Activated B cell treated with CpG ODN at 0.5 μM for 24 hours (primary cell): Measurements from ENCODE around the gene GDF2. TPM values are rescaled to one million over a fixed set of nuclear protein-coding genes. Genes with fewer than 3 reads are reported as not detected.

ENCODE experiments used
- ATAC-seq: fragments of 200-7000 bp; cut with Tn5 transposase; one replicate; pipeline ENCODE4 v1.10.0; 2021; ENCODE audit warnings: low read depth, mild to moderate bottlenecking, moderate library complexity
- CTCF ChIA-PET: fragments of 350-600 bp; sonication (Branson Sonifier 250); formaldehyde crosslinking; loops from one replicate; lab custom pipeline; 2021; ENCODE audit warnings: antibody characterized with exemption; lab: Charles Lee
- POLR2A ChIA-PET: fragments of 350-600 bp; sonication (Branson Sonifier 250); formaldehyde crosslinking; loops from one replicate; lab custom pipeline; 2021; ENCODE audit warnings: antibody characterized with exemption; lab: Charles Lee
- DNase-seq: peaks from one replicate; pipeline ENCODE4 v3.0.0; 2022
- H3K27ac Mint-ChIP-seq: one replicate; pipeline ENCODE4 v1.8.0; 2020; ENCODE audit warnings: mixed read lengths
- H3K27me3 Mint-ChIP-seq: one replicate; pipeline ENCODE4 v1.8.0; 2021; ENCODE audit warnings: mixed read lengths
- H3K36me3 Mint-ChIP-seq: one replicate; pipeline ENCODE4 v1.8.0; 2021; ENCODE audit warnings: low read depth, mixed read lengths
- H3K4me1 Mint-ChIP-seq: one replicate; pipeline ENCODE4 v1.8.0; 2021; ENCODE audit warnings: mixed read lengths
- H3K4me3 Mint-ChIP-seq: one replicate; pipeline ENCODE4 v1.8.0; 2020; ENCODE audit warnings: mild to moderate bottlenecking, mixed read lengths
- H3K9me3 Mint-ChIP-seq: one replicate; pipeline ENCODE4 v1.8.0; 2020; ENCODE audit warnings: mixed read lengths
- CTCF ChIP-seq: fragments of 200-600 bp; IDR thresholded peaks from one replicate; pipeline ENCODE4 v1.8.0; 2022; ENCODE audit warnings: antibody characterized with exemption, mild to moderate bottlenecking
- intact Hi-C: fragments of 100-400 bp; cut with micrococcal nuclease; formaldehyde crosslinking; loops from one replicate; pipeline ENCODE4 v1.15.1; 2024
- total RNA-seq: library from RNA; stranded (reverse); gene quantifications from 2 replicates; pipeline ENCODE4 v1.2.3, GENCODE V29; 2022

Gene GDF2
- total RNA-seq, 1 donor from 2014 or later = not detected

DNA sequence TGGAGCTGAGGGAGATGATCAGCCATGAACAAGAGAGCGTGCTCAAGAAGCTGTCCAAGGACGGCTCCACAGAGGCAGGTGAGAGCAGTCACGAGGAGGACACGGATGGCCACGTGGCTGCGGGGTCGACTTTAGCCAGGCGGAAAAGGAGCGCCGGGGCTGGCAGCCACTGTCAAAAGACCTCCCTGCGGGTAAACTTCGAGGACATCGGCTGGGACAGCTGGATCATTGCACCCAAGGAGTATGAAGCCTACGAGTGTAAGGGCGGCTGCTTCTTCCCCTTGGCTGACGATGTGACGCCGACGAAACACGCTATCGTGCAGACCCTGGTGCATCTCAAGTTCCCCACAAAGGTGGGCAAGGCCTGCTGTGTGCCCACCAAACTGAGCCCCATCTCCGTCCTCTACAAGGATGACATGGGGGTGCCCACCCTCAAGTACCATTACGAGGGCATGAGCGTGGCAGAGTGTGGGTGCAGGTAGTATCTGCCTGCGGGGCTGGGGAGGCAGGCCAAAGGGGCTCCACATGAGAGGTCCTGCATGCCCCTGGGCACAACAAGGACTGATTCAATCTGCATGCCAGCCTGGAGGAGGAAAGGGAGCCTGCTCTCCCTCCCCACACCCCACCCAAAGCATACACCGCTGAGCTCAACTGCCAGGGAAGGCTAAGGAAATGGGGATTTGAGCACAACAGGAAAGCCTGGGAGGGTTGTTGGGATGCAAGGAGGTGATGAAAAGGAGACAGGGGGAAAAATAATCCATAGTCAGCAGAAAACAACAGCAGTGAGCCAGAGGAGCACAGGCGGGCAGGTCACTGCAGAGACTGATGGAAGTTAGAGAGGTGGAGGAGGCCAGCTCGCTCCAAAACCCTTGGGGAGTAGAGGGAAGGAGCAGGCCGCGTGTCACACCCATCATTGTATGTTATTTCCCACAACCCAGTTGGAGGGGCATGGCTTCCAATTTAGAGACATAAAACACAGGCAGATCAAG lies 3.3 kb downstream of the GDF2 start:
- peaks cover 5% of the 10 kb centered on the region for H3K27me3 Mint-ChIP-seq
- H3K36me3 Mint-ChIP-seq = no peaks in the 10 kb centered on the region
- ChIA-PET POLR2A (no interaction called here), CTCF (no interaction called here)
- H3K4me3 Mint-ChIP-seq = no peak overlapping the region
- TF ChIP-seq CTCF = no peak
- peaks cover 4% of the 10 kb centered on the region for H3K9me3 Mint-ChIP-seq
- ATAC-seq (no peak), DNase-seq (no peak)
- no peak overlapping the region for H3K27ac Mint-ChIP-seq
- intact Hi-C loops = no loop called here
- H3K4me1 Mint-ChIP-seq = no peaks in the 10 kb centered on the region

GRCh38 chr10:47326306-47326926 lies 4.2 kb downstream of the GDF2 start:
- CTCF ChIA-PET = no interaction called here
- intact Hi-C loops = no loop called here
- no peak for DNase-seq

GRCh38 chr10:47326927-47327330 lies 4.7 kb downstream of the GDF2 start:
- POLR2A ChIA-PET = no interaction called here
- DNase-seq (no peak), ATAC-seq (no peak)
- H3K4me3 Mint-ChIP-seq = no peak overlapping the region
- CTCF ChIA-PET = no interaction called here
- H3K27ac Mint-ChIP-seq = no peak overlapping the region
- H3K27me3 Mint-ChIP-seq = peaks cover 5% of the 10 kb centered on the region
- no peaks in the 10 kb centered on the region for H3K36me3 Mint-ChIP-seq
- no peaks in the 10 kb centered on the region for H3K4me1 Mint-ChIP-seq
- intact Hi-C loops = no loop called here
- TF ChIP-seq CTCF = no peak
- H3K9me3 Mint-ChIP-seq = peaks cover 4% of the 10 kb centered on the region

More at GRCh38 chr10:47326306-47326926, 4.2 kb downstream of the GDF2 start:
- Mint-ChIP-seq H3K27ac (no peak overlapping the region), H3K27me3 (peaks cover 5% of the 10 kb centered on the region), H3K36me3 (no peaks in the 10 kb centered on the region), H3K4me1 (no peaks in the 10 kb centered on the region), H3K9me3 (peaks cover 4% of the 10 kb centered on the region), H3K4me3 (no peak overlapping the region)
- POLR2A ChIA-PET = no interaction called here
- no peak for TF ChIP-seq CTCF
- ATAC-seq = no peak

GRCh38 chr10:47329855-47330254 lies 7.6 kb downstream of the GDF2 start:
- H3K36me3 Mint-ChIP-seq = no peaks in the 10 kb centered on the region
- intact Hi-C loops = no loop called here
- ChIA-PET POLR2A (no interaction called here), CTCF (no interaction called here)
- no peaks in the 10 kb centered on the region for H3K27me3 Mint-ChIP-seq
- DNase-seq = no peak
- H3K27ac Mint-ChIP-seq = no peak overlapping the region
- no peak for TF ChIP-seq CTCF
- no peaks in the 10 kb centered on the region for H3K4me1 Mint-ChIP-seq
- ATAC-seq = no peak
- H3K4me3 Mint-ChIP-seq = no peak overlapping the region
- H3K9me3 Mint-ChIP-seq = peaks cover 4% of the 10 kb centered on the region

DNA sequence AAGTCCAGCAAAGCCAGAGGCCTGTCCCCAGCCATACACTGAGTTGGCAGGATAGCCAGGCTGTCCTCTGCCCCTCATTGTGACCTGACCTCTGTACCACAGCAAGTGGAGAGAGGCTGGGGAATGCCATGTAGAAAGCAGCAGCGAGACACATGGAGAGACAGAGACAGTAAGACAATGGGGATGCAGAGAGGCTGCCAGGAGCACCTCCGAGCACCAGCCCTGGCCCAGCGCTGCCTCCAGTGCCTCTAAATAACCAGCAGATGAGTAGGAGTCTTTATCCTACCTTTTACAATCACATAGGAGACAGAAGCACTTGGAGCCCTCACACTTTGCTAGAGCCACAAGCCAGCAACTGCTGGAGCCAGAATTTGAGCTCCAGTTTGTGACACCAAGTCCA lies 8.1 kb downstream of the GDF2 start:
- Mint-ChIP-seq H3K27ac (no peak overlapping the region), H3K36me3 (no peaks in the 10 kb centered on the region), H3K4me3 (no peak overlapping the region), H3K4me1 (no peaks in the 10 kb centered on the region), H3K9me3 (peaks cover 4% of the 10 kb centered on the region), H3K27me3 (peaks cover 2% of the 10 kb centered on the region)
- intact Hi-C loops = no loop called here
- POLR2A ChIA-PET = no interaction called here
- DNase-seq (no peak), ATAC-seq (no peak)
- CTCF ChIA-PET = no interaction called here
- TF ChIP-seq CTCF = no peak
